Measurements from ENCODE around the gene ESYT3.

- no peak for TF ChIP-seq CTCF (IDR thresholded peaks at IDR 0.05)
- no peak for TF ChIP-seq EP300 (IDR thresholded peaks at IDR 0.05)
- TF ChIP-seq POLR2A (IDR thresholded peaks at IDR 0.05): no peak
Measured at GRCh38 chr3:138418601-138419206, 15.7 kb upstream of the ESYT3 start.

Data from upper lobe of left lung (tissue), 4 donors.